Measurements from ENCODE around the gene CELA1. TPM values are rescaled to one million over a fixed set of nuclear protein-coding genes. Genes with fewer than 3 reads are reported as not detected.

CELA1 gene
- total RNA-seq, 3 donors from 2014 or later (not counting 1 experiment from before 2014, with no cell fraction given) = 0.53 to 0.66 TPM; not detected in 1

DNA sequence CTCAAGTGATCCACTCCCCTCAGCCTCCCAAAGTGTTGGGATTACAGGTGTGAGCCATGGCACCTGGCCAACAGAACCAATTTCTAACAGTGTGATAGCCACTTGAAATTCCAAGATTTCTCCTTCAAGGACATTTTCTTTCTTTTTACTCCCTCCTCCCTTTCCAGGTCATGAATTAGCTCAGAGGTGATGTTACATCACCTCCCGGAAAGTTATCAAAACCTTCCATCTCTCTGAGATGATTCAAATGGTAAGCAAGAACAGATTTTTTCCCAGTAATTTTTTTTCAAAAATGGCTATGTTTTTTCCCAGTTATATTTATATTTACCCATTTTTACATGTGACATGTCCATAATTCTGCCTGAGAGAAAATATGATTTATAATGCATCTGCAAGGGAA lies 60.6 kb downstream of the CELA1 start:
- H3K4me1 Mint-ChIP-seq = no peaks in the 10 kb centered on the region
- H3K9me3 Mint-ChIP-seq = no peaks in the 10 kb centered on the region
- intact Hi-C loops (cut with micrococcal nuclease) = no loop called here
- DNase-seq = no peak
- no peaks in the 10 kb centered on the region for H3K27me3 ChIP-seq (ENCODE audit: control insufficient read depth, insufficient read depth, low read length)
- peaks cover 2% of the 10 kb centered on the region for H3K36me3 Mint-ChIP-seq
- H3K4me3 ChIP-seq (ENCODE audit: low read length) = no peak overlapping the region
- peaks cover 84% of the 10 kb centered on the region for H3K36me3 ChIP-seq (ENCODE audit: control insufficient read depth, insufficient read depth, low read length)
- H3K27me3 Mint-ChIP-seq (ENCODE audit: low read depth in 2 of 2) = no peaks in the 10 kb centered on the region
- TF ChIP-seq CTCF (IDR thresholded peaks at IDR 0.05) = no peak
- H3K9me3 ChIP-seq (ENCODE audit: control insufficient read depth, insufficient read depth, low read length) = no peaks in the 10 kb centered on the region
- peak overlapping the region; percentile 59 to 76 for H3K27ac Mint-ChIP-seq
- H3K4me1 ChIP-seq (ENCODE audit: control insufficient read depth, insufficient read depth, low read length) = no peaks in the 10 kb centered on the region
- ATAC-seq = no peak
- no peak overlapping the region for H3K4me3 Mint-ChIP-seq
- 100% methylated on average over 1 of the region's 1 CpG for WGBS (ENCODE audit: insufficient coverage)
- no peak overlapping the region for H3K27ac ChIP-seq (ENCODE audit: low read length)

DNA sequence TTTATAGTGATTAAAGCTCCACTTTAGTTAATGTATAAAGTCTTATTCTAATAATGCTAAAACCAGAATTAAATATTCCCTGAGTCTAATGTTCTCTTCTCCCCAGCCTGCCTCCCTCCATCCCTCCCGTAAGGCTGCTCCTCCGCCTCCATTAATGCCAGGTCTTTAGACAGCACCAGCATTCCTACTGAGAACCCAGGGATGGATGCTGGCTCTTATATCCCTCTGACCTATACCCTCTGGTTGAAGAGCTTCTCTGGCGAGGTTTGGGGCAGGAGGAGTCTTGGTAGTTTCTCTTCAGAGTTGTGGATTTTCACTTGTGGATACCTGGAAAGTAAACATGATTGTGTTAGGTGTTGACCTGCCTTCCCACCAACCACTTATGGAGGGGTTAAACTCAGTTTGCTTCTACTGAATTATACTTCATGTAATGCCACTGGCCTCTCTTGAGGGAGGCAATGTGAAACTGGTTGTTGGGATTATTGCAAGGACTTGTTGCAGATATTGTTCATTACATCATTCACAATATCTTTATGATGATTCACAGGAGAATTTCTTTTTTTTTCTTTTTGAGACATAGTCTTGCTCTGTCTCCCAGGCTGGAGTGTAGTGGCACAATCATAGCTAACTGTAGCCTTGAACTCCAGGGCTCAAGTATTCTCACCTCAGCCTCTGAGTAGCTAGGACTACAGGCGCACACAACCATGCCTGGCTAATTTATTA lies 65.1 kb downstream of the CELA1 start:
- no peak for ATAC-seq

More for the DNA sequence above, 65.1 kb downstream of the CELA1 start:
- intact Hi-C loops (cut with micrococcal nuclease) = no loop called here
- Histone ChIP-seq H3K9me3 (ENCODE audit: control insufficient read depth, insufficient read depth, low read length) (no peaks in the 10 kb centered on the region), H3K27ac (ENCODE audit: low read length) (no peak overlapping the region), H3K4me3 (ENCODE audit: low read length) (no peak overlapping the region), H3K4me1 (ENCODE audit: control insufficient read depth, insufficient read depth, low read length) (no peaks in the 10 kb centered on the region), H3K36me3 (ENCODE audit: control insufficient read depth, insufficient read depth, low read length) (peaks cover 58% of the 10 kb centered on the region), H3K27me3 (ENCODE audit: control insufficient read depth, insufficient read depth, low read length) (no peaks in the 10 kb centered on the region)
- no peak for TF ChIP-seq CTCF (IDR thresholded peaks at IDR 0.05)
- no peaks in the 10 kb centered on the region for H3K9me3 Mint-ChIP-seq
- no peaks in the 10 kb centered on the region for H3K4me1 Mint-ChIP-seq
- H3K4me3 Mint-ChIP-seq = no peak overlapping the region
- no peaks in the 10 kb centered on the region for H3K27me3 Mint-ChIP-seq (ENCODE audit: low read depth in 2 of 2)
- peak overlapping the region; percentile 58 to 73 for H3K27ac Mint-ChIP-seq
- DNase-seq = no peak
- peaks cover 7% of the 10 kb centered on the region for H3K36me3 Mint-ChIP-seq
- 100% methylated on average over 3 of the region's 4 CpGs for WGBS (ENCODE audit: insufficient coverage)

Other genes with a start within 250 kb of the CELA1 start
- 10 to 100 TPM; 26.6 to 34.8 (median 34.8) TPM for gene TFCP2, start 173.5 kb downstream of the CELA1 start, total RNA-seq
- 1 to 10 TPM; 5.7 to 6.6 (median 6.0) TPM for gene POU6F1, start 128.6 kb downstream of the CELA1 start, total RNA-seq
- 100 to 1,000 TPM; 316 to 350 (median 325) TPM for gene DAZAP2, start 107.9 kb downstream of the CELA1 start, total RNA-seq
- 10 to 100 TPM in 2 of 3 donors, 1 to 10 TPM in 1; 6.5 to 26.2 (median 19.0) TPM for gene SMAGP, start 76.3 kb downstream of the CELA1 start, total RNA-seq
- 100 to 1,000 TPM; 443 to 495 (median 478) TPM for gene BIN2, start 22.5 kb downstream of the CELA1 start, total RNA-seq
- 10 to 100 TPM; 19.3 to 38.5 (median 33.9) TPM for gene GALNT6, start 44.7 kb upstream of the CELA1 start, total RNA-seq
- 10 to 100 TPM in 2 of 3 donors, 1 to 10 TPM in 1; 9.8 to 19.2 (median 13.6) TPM for gene SLC4A8, start 78.2 kb upstream of the CELA1 start, total RNA-seq
- under 1 TPM; 0.42 to 0.66 (median 0.65) TPM for gene SCN8A, start 244.6 kb upstream of the CELA1 start, total RNA-seq